ENCODE results near the gene ODAD3.

Gene ODAD3

GRCh38 chr19:11404588-11405222 is 30.2 kb downstream of the ODAD3 start:
- DNase-seq (ENCODE audit: low read depth in 1 of 2, low spot score in 1 of 2), result no peak
- Histone ChIP-seq H3K4me3 (replicated peaks; ENCODE audit: insufficient read depth, low read length) (no peak overlapping the region), H3K27ac (replicated peaks) (no peak overlapping the region), H3K27me3 (ENCODE audit: insufficient read depth, poor library complexity, severe bottlenecking) (no peaks in the 10 kb centered on the region)
- TF ChIP-seq CTCF (IDR thresholded peaks at IDR 0.05; ENCODE audit: insufficient read depth, low read length) (no peak), GABPA (IDR thresholded peaks at IDR 0.05; ENCODE audit: low read depth) (no peak), REST (IDR thresholded peaks at IDR 0.05; ENCODE audit: insufficient replicate concordance, low read depth) (no peak), POLR2AphosphoS5 (IDR thresholded peaks at IDR 0.05; ENCODE audit: low read depth) (no peak), SPI1 (IDR thresholded peaks at IDR 0.05; ENCODE audit: borderline replicate concordance, low read depth) (no peak)

- Histone ChIP-seq H3K27me3 (ENCODE audit: insufficient read depth, poor library complexity, severe bottlenecking) (no peaks in the 10 kb centered on the region), H3K27ac (replicated peaks) (no peak overlapping the region), H3K4me3 (replicated peaks; ENCODE audit: insufficient read depth, low read length) (no peak overlapping the region)
- no peak for TF ChIP-seq POLR2AphosphoS5 (IDR thresholded peaks at IDR 0.05; ENCODE audit: low read depth)
- no peak for TF ChIP-seq SPI1 (IDR thresholded peaks at IDR 0.05; ENCODE audit: borderline replicate concordance, low read depth)
- TF ChIP-seq REST (IDR thresholded peaks at IDR 0.05; ENCODE audit: insufficient replicate concordance, low read depth), result no peak
- no peak for TF ChIP-seq CTCF (IDR thresholded peaks at IDR 0.05; ENCODE audit: insufficient read depth, low read length)
- TF ChIP-seq GABPA (IDR thresholded peaks at IDR 0.05; ENCODE audit: low read depth), result no peak
- DNase-seq (ENCODE audit: low read depth in 1 of 2, low spot score in 1 of 2), result no peak
Measured at GRCh38 chr19:11401808-11402543, 32.9 kb downstream of the ODAD3 start.

- Histone ChIP-seq H3K27ac (replicated peaks) (no peak overlapping the region), H3K4me3 (replicated peaks; ENCODE audit: insufficient read depth, low read length) (no peak overlapping the region), H3K27me3 (ENCODE audit: insufficient read depth, poor library complexity, severe bottlenecking) (no peaks in the 10 kb centered on the region)
- no peak for TF ChIP-seq SPI1 (IDR thresholded peaks at IDR 0.05; ENCODE audit: borderline replicate concordance, low read depth)
- no peak for TF ChIP-seq REST (IDR thresholded peaks at IDR 0.05; ENCODE audit: insufficient replicate concordance, low read depth)
- no peak for TF ChIP-seq POLR2AphosphoS5 (IDR thresholded peaks at IDR 0.05; ENCODE audit: low read depth)
- no peak for TF ChIP-seq GABPA (IDR thresholded peaks at IDR 0.05; ENCODE audit: low read depth)
- no peak for TF ChIP-seq CTCF (IDR thresholded peaks at IDR 0.05; ENCODE audit: insufficient read depth, low read length)
- no peak for DNase-seq (ENCODE audit: low read depth in 1 of 2, low spot score in 1 of 2)
Measured at GRCh38 chr19:11400798-11401197, 34.1 kb downstream of the ODAD3 start.

Data from HL-60 (cell line).